PC-3 (cell line): ENCODE measurements around the gene FOXP1. TPM values are rescaled to one million over a fixed set of nuclear protein-coding genes. Genes with fewer than 3 reads are reported as not detected.

Experiments used
- ATAC-seq: fragments of 200-7000 bp; cut with Tn5 transposase; 2 replicates; pipeline ENCODE4 v1.9.1; 2020; ENCODE audit warnings: mild to moderate bottlenecking, moderate library complexity
- BruUV-seq: library from RNA; stranded (reverse); fragments of 400-500 nt; replicated peaks from 2 replicates; lab custom pipeline; 2021; lab: Mats Ljungman, UMichigan
- CTCF ChIA-PET: fragments of 300-600 bp; sonication (Branson Sonifier 250); formaldehyde crosslinking; loops from one replicate; lab custom pipeline; 2022; ENCODE audit warnings: antibody characterized with exemption; lab: Charles Lee
- POLR2A ChIA-PET: fragments of 300-600 bp; sonication (Branson Sonifier 250); formaldehyde crosslinking; loops from one replicate; lab custom pipeline; 2022; ENCODE audit warnings: antibody characterized with exemption; ENCODE audit not compliant: unreplicated experiment; lab: Charles Lee
- DNase-seq: peaks from one replicate; pipeline ENCODE4 v3.0.0-alpha.2; 2015
- H2AFZ ChIP-seq: fragments of 300-600 bp; sonication (generic); 2 replicates; pipeline ENCODE4 v1.6.0; 2016; ENCODE audit warnings: antibody characterized with exemption, low read length
- H3F3A ChIP-seq: fragments of 300-600 bp; sonication (generic); one replicate; pipeline ENCODE4 v1.6.0; 2017; ENCODE audit warnings: antibody characterized with exemption, low read length, control low read depth, mild to moderate bottlenecking; ENCODE audit not compliant: unreplicated experiment
- H3K27ac ChIP-seq: fragments of 300-600 bp; sonication (generic); 2 replicates; pipeline ENCODE4 v1.5.1; 2016; ENCODE audit warnings: mild to moderate bottlenecking, low read length
- H3K27me3 ChIP-seq: fragments of 300-600 bp; sonication (generic); 2 replicates; pipeline ENCODE4 v1.6.1; 2016; ENCODE audit warnings: low read length, mixed read lengths
- H3K36me3 ChIP-seq: fragments of 300-600 bp; sonication (generic); 2 replicates; pipeline ENCODE4 v1.6.1; 2016; ENCODE audit warnings: low read depth, mixed run types, low read length, mixed read lengths
- H3K4me1 ChIP-seq: fragments of 300-600 bp; sonication (generic); 2 replicates; pipeline ENCODE4 v1.5.1; 2016; ENCODE audit warnings: low read length; ENCODE audit not compliant: insufficient read depth
- H3K4me2 ChIP-seq: fragments of 300-600 bp; sonication (generic); 2 replicates; pipeline ENCODE4 v1.6.0; 2016; ENCODE audit warnings: low read length
- H3K4me3 ChIP-seq: fragments of 300-600 bp; sonication (generic); 2 replicates; pipeline ENCODE4 v1.5.1; 2016; ENCODE audit warnings: mild to moderate bottlenecking, low read length, mixed read lengths
- H3K79me2 ChIP-seq: fragments of 300-600 bp; sonication (generic); 2 replicates; pipeline ENCODE4 v1.6.1; 2017; ENCODE audit warnings: low read length, mixed read lengths
- H3K9ac ChIP-seq: fragments of 300-600 bp; sonication (generic); 2 replicates; pipeline ENCODE4 v1.6.0; 2016; ENCODE audit warnings: mild to moderate bottlenecking, low read length
- H3K9me2 ChIP-seq: fragments of 300-600 bp; sonication (generic); replicated peaks from 2 replicates; pipeline ENCODE4 v1.6.1; 2016; ENCODE audit warnings: mixed run types, low read length, mixed read lengths
- H3K9me3 ChIP-seq: fragments of 300-600 bp; sonication (generic); 2 replicates; pipeline ENCODE4 v1.6.1; 2016; ENCODE audit warnings: low read length, mixed read lengths
- H4K20me1 ChIP-seq: fragments of 300-600 bp; sonication (generic); 2 replicates; pipeline ENCODE4 v1.6.1; 2016; ENCODE audit warnings: low read length, mixed read lengths
- EZH2 ChIP-seq: fragments of 300-600 bp; sonication (generic); IDR thresholded peaks from one replicate; pipeline ENCODE4 v1.6.1; 2017; ENCODE audit warnings: antibody characterized with exemption, mild to moderate bottlenecking, low read length; ENCODE audit not compliant: unreplicated experiment
- EZH2phosphoT487 ChIP-seq: fragments of 300-600 bp; sonication (generic); IDR thresholded peaks from 2 replicates; pipeline ENCODE4 v1.6.1; 2018; ENCODE audit warnings: mild to moderate bottlenecking, antibody characterized with exemption, low read length, borderline replicate concordance
- intact Hi-C: fragments of 100-400 bp; cut with micrococcal nuclease; formaldehyde crosslinking; loops from 2 replicates; pipeline ENCODE4 v1.9.0; 2023
- total RNA-seq: library from RNA; depleted of rRNA; stranded (reverse); fragments of >200 nt; gene quantifications from 2 replicates; pipeline ENCODE4 v1.2.3, GENCODE V29; 2014
- TF ChIP-seq, protein P1 (sequence below): fragments of 300-600 bp; sonication (generic); conservative IDR thresholded peaks from 2 replicates; pipeline ENCODE4 v1.5.1; 2017; ENCODE audit warnings: antibody characterized with exemption, low read depth, mild to moderate bottlenecking, low read length

FOXP1 gene
- total RNA-seq, 1 experiment from 2014 or later = 35.3 TPM

- no peaks in the 10 kb centered on the region for H3K27me3 ChIP-seq
- DNase-seq = no peak
- H3K79me2 ChIP-seq = no peaks in the 10 kb centered on the region
- no peak overlapping the region for H3K9ac ChIP-seq
- no peaks in the 10 kb centered on the region for H3K9me3 ChIP-seq
- H3K4me1 ChIP-seq = no peaks in the 10 kb centered on the region
- CTCF ChIA-PET = no interaction called here
- no peaks in the 10 kb centered on the region for H3K36me3 ChIP-seq
- TF ChIP-seq EZH2phosphoT487 (no peak), EZH2 (no peak)
- no peak overlapping the region for H2AFZ ChIP-seq
- H3K4me3 ChIP-seq = no peak overlapping the region
- H3K9me2 ChIP-seq = no peaks in the 10 kb centered on the region
- H3F3A ChIP-seq = no peaks in the 10 kb centered on the region
- no peak overlapping the region for H3K27ac ChIP-seq
- POLR2A ChIA-PET = no interaction called here
- intact Hi-C loops = no loop called here
- H3K4me2 ChIP-seq = no peak overlapping the region
- no peak for ATAC-seq
- no TSS peak for BruUV-seq
- no peaks in the 10 kb centered on the region for H4K20me1 ChIP-seq
These were observed 18.2 kb downstream of the FOXP1 start for GRCh38 chr3:71565316-71565715.

GRCh38 chr3:71564361-71564760 lies 19.2 kb downstream of the FOXP1 start:
- no peaks in the 10 kb centered on the region for H3K4me1 ChIP-seq
- intact Hi-C loops = no loop called here
- CTCF ChIA-PET = no interaction called here
- POLR2A ChIA-PET = no interaction called here
- no peaks in the 10 kb centered on the region for H3K36me3 ChIP-seq
- no peak overlapping the region for H3K9ac ChIP-seq
- DNase-seq (no peak), ATAC-seq (no peak)
- no peaks in the 10 kb centered on the region for H3K9me3 ChIP-seq
- no TSS peak for BruUV-seq
- no peaks in the 10 kb centered on the region for H3K79me2 ChIP-seq
- TF ChIP-seq EZH2phosphoT487 (no peak), EZH2 (no peak)
- TF ChIP-seq, protein P1, sequence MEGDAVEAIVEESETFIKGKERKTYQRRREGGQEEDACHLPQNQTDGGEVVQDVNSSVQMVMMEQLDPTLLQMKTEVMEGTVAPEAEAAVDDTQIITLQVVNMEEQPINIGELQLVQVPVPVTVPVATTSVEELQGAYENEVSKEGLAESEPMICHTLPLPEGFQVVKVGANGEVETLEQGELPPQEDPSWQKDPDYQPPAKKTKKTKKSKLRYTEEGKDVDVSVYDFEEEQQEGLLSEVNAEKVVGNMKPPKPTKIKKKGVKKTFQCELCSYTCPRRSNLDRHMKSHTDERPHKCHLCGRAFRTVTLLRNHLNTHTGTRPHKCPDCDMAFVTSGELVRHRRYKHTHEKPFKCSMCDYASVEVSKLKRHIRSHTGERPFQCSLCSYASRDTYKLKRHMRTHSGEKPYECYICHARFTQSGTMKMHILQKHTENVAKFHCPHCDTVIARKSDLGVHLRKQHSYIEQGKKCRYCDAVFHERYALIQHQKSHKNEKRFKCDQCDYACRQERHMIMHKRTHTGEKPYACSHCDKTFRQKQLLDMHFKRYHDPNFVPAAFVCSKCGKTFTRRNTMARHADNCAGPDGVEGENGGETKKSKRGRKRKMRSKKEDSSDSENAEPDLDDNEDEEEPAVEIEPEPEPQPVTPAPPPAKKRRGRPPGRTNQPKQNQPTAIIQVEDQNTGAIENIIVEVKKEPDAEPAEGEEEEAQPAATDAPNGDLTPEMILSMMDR = no peak
- no peak overlapping the region for H3K27ac ChIP-seq
- no peak overlapping the region for H2AFZ ChIP-seq
- no peaks in the 10 kb centered on the region for H3K9me2 ChIP-seq
- H3K4me2 ChIP-seq = no peak overlapping the region
- H4K20me1 ChIP-seq = no peaks in the 10 kb centered on the region
- no peaks in the 10 kb centered on the region for H3K27me3 ChIP-seq
- H3K4me3 ChIP-seq = no peak overlapping the region
- H3F3A ChIP-seq = no peaks in the 10 kb centered on the region

DNA sequence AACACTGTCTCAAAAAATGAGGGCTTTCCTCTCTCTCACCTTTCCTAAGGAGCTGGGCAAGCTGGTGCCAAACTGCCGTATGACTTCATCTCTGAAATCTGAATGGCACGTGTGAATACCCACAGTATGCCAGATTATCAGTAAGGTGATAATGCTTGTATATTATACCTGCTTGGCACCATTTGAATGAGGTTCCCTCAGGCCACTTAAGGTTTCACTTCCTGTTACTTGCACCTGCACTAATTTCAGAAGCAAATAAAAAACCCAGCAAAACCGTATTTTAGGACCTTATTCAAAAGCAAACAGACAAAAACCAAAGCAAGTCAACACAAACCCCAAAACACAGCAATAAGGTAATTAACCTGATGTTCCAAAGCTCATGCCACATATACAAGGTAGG lies 19.7 kb downstream of the FOXP1 start:
- intact Hi-C loops = no loop called here
- no peak overlapping the region for H2AFZ ChIP-seq
- CTCF ChIA-PET = no interaction called here
- no peak overlapping the region for H3K4me2 ChIP-seq
- DNase-seq (no peak), ATAC-seq (no peak)
- H3K4me1 ChIP-seq = no peaks in the 10 kb centered on the region
- TF ChIP-seq EZH2 = no peak
- TF ChIP-seq EZH2phosphoT487 = no peak
- TF ChIP-seq, protein P1 = no peak
- no peaks in the 10 kb centered on the region for H4K20me1 ChIP-seq
- no peaks in the 10 kb centered on the region for H3K9me2 ChIP-seq
- no peaks in the 10 kb centered on the region for H3K9me3 ChIP-seq
- no peaks in the 10 kb centered on the region for H3K27me3 ChIP-seq
- H3K27ac ChIP-seq = no peak overlapping the region
- no peak overlapping the region for H3K4me3 ChIP-seq
- H3K36me3 ChIP-seq = no peaks in the 10 kb centered on the region
- H3K79me2 ChIP-seq = no peaks in the 10 kb centered on the region
- POLR2A ChIA-PET = no interaction called here
- no TSS peak for BruUV-seq
- H3K9ac ChIP-seq = no peak overlapping the region
- H3F3A ChIP-seq = no peaks in the 10 kb centered on the region
